OCI-LY3 (cell line): ENCODE results near the gene GNAL.

Experiments used
- CTCF ChIP-seq: fragments of 200-600, 300-600 bp; sonication (generic); IDR thresholded peaks from 2 replicates; pipeline ENCODE4 v1.5.1; 2014; ENCODE audit warnings: antibody characterized with exemption, low read length, low read depth
- EZH2phosphoT487 ChIP-seq: fragments of 200-600 bp; shearing (Covaris generic); IDR thresholded peaks from 2 replicates; pipeline ENCODE4 v1.6.1; 2018; ENCODE audit warnings: antibody characterized with exemption, mixed run types, low read depth

GRCh38 chr18:11802158-11802557 is 113.1 kb downstream of the GNAL start:
- TF ChIP-seq EZH2phosphoT487 (no peak), CTCF (no peak)
